ENCODE measurements around the gene ASCC1. TPM values are rescaled to one million over a fixed set of nuclear protein-coding genes. Genes with fewer than 3 reads are reported as not detected.

Gene ASCC1
- total RNA-seq, 2 experiments from 2014 or later = 61.6 to 66.2 TPM

- ChIA-PET POLR2A (interaction anchor here (0.9 to 6.9 kb wide), 8 partner anchors 10 to 90 kb away, joined by 3 to 52 read pairs (median 9); partner anchors contain the start of gene DDIT4), CTCF (interaction anchor here (0.8 to 3.1 kb wide), 8 partner anchors 16 to 96 kb away, joined by 3 to 13 read pairs (median 4); no protein-coding TSS in a partner anchor)
- TF ChIP-seq CTCF (IDR thresholded peaks at IDR 0.05) = no peak
- Mint-ChIP-seq H3K4me1 (ENCODE audit: low read depth) (peaks cover 60% of the 10 kb centered on the region), H3K36me3 (ENCODE audit: low read depth) (peaks cover 2% of the 10 kb centered on the region), H3K27ac (peak overlapping the region; percentile 67), H3K9me3 (no peaks in the 10 kb centered on the region), H3K27me3 (no peaks in the 10 kb centered on the region), H3K4me3 (no peak overlapping the region)
- intact Hi-C loops (cut with micrococcal nuclease) = no loop called here
- ATAC-seq = no peak
- DNase-seq = no peak
Measured at GRCh38 chr10:72258617-72259016, 42.5 kb upstream of the ASCC1 start.

DNA sequence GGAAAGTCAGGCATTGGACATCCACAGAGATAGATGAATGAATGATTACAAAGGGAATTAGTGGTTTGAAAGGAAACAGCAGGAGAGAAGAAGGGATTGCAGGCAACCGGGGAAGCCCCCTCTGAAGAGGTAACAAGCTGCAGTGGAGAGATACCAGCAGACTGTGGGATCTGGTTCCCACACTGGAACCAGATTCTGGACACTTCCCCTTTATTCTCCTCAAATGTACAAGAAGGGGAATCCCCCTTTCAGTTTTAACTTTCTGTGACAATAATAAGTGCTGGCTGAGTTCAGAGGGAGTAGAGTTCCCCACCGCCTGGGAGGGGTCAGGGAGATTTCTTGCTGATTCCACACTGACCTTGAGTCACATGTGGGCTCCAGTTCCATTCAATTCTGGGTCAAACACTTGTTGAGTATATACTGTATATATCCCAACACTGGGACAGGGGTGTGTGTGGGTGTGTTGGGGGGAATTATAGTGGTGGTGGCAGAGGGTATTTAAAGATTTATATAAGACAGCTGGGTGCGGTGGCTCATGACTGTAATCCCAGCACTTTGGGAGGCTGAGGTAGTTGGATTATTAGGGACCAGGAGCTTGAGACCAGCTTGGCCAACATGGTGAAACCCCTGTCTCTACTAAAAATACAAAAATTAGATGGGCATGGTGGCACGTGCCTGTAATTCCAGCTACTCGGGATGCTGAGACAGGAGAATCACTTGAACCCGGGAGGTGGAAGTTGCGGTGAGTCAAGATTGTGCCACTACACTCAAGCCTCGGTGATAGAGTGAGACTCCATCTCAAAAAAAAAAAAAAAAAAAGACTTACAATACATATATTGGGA, 41.2 kb upstream of the ASCC1 start:
- CTCF ChIA-PET = no interaction called here
- POLR2A ChIA-PET = interaction anchor here (0.7 to 6.9 kb wide), 4 partner anchors 36 to 78 kb away, joined by 3 to 52 read pairs (median 8); no protein-coding TSS in a partner anchor
- no peak for ATAC-seq
- Mint-ChIP-seq H3K4me1 (ENCODE audit: low read depth) (peaks cover 67% of the 10 kb centered on the region), H3K27me3 (no peaks in the 10 kb centered on the region), H3K27ac (peak overlapping the region; percentile 76), H3K9me3 (no peaks in the 10 kb centered on the region), H3K4me3 (peak overlapping the region; percentile 10), H3K36me3 (ENCODE audit: low read depth) (peaks cover 2% of the 10 kb centered on the region)
- no peak for TF ChIP-seq CTCF (IDR thresholded peaks at IDR 0.05)
- DNase-seq = no peak
- intact Hi-C loops (cut with micrococcal nuclease) = no loop called here

- H3K27ac Mint-ChIP-seq = peak overlapping the region; percentile 84
- POLR2A ChIA-PET = interaction anchor here (0.6 to 2.5 kb wide), 6 partner anchors 10 to 180 kb away, joined by 3 to 18 read pairs (median 4); no protein-coding TSS in a partner anchor
- H3K4me3 Mint-ChIP-seq = no peak overlapping the region
- DNase-seq (no peak), ATAC-seq (no peak)
- no peaks in the 10 kb centered on the region for H3K27me3 Mint-ChIP-seq
- TF ChIP-seq CTCF (IDR thresholded peaks at IDR 0.05) = no peak
- intact Hi-C loops (cut with micrococcal nuclease) = no loop called here
- no peaks in the 10 kb centered on the region for H3K9me3 Mint-ChIP-seq
- peaks cover 63% of the 10 kb centered on the region for H3K4me1 Mint-ChIP-seq (ENCODE audit: low read depth)
- peaks cover 2% of the 10 kb centered on the region for H3K36me3 Mint-ChIP-seq (ENCODE audit: low read depth)
- CTCF ChIA-PET = interaction anchor here (0.6 to 1.4 kb wide), 3 partner anchors 18 to 76 kb away, joined by 4 to 7 read pairs (median 5); partner anchors contain the start of gene DDIT4
Measured at GRCh38 chr10:72255977-72256729, 40.1 kb upstream of the ASCC1 start.

DNA sequence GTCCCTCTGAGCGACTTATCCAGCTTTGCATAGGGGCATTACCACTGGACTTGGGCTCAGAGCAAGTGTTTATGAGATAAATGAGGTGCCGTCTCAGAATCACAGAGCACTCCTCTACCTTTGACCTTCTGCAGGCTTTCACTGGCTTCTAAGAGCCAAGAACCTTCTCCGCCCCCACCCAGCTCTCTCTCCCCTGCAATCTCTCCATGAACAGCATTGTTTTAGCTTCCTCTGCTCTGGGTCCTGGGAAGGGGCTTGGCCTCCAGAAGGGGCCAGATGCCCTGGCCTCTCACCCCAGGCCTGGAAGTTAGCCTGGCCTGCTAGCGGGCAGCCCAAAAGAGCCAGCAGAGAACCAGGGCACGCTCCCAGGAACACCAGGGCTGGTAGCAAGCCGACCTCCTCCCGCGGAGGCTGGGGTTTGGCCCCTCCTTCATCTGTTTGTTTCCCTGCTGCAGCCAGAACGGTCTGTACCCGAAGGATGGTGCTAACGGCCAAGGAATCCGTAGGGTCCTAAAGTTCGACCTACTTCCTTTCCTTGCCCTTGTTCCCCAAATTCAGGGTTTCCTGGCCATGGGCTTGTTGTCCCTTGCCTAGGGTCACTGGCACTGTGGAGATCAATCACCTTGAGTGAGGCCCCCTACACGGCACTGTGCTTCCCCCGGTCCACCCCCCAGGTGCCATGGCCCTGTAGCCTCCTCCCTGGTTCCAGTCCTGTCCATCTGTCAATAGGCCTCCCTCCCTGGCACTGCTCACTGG, 38.9 kb upstream of the ASCC1 start:
- peak; percentile 58 for ATAC-seq
- no peak for TF ChIP-seq CTCF (IDR thresholded peaks at IDR 0.05)
- ChIA-PET CTCF (interaction anchor here (0.6 to 2.6 kb wide), 8 partner anchors 13 to 206 kb away, joined by 3 to 10 read pairs (median 4); partner anchors contain the start of gene DDIT4), POLR2A (interaction anchor here (0.6 to 2.5 kb wide), 10 partner anchors 9 to 179 kb away, joined by 3 to 18 read pairs (median 4); partner anchors contain the start of gene DDIT4)
- Mint-ChIP-seq H3K4me1 (ENCODE audit: low read depth) (peaks cover 65% of the 10 kb centered on the region), H3K36me3 (ENCODE audit: low read depth) (peaks cover 2% of the 10 kb centered on the region), H3K4me3 (peak overlapping the region; percentile 66), H3K27ac (peak overlapping the region; percentile 92), H3K27me3 (no peaks in the 10 kb centered on the region), H3K9me3 (no peaks in the 10 kb centered on the region)
- intact Hi-C loops (cut with micrococcal nuclease) = no loop called here
- peak; percentile 65 for DNase-seq

All from activated CD8-positive, alpha-beta T cell treated with anti-CD3 and anti-CD28 coated beads for 36 hours (primary cell).